Measurements from ENCODE around the gene ZBTB32.

DNA sequence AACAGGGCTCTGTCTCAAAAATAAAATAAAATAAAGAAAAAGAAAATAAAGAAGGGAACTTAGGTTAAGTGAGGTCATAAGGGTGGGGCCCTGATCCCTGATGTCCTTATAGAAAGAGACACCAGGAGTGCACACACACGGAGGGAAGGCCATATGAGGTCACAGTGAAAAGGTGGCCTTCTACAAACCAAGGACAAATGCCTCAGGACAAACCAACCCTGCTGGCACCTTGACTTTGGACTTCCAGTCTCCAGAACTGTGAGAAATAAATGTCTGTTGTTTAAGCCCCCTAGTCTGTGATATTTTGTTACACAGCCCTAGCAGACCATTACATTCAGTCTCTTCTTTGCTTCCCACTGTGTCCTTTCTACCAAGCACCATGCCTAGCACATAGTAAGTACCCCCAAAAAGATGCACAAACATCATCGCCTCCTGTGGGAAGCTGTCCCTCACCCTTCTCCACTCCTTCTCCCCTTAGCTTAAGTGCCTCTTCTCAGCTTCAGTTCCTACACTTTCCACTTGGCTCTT lies 8.4 kb upstream of the ZBTB32 start:
- TF ChIP-seq, protein P1, sequence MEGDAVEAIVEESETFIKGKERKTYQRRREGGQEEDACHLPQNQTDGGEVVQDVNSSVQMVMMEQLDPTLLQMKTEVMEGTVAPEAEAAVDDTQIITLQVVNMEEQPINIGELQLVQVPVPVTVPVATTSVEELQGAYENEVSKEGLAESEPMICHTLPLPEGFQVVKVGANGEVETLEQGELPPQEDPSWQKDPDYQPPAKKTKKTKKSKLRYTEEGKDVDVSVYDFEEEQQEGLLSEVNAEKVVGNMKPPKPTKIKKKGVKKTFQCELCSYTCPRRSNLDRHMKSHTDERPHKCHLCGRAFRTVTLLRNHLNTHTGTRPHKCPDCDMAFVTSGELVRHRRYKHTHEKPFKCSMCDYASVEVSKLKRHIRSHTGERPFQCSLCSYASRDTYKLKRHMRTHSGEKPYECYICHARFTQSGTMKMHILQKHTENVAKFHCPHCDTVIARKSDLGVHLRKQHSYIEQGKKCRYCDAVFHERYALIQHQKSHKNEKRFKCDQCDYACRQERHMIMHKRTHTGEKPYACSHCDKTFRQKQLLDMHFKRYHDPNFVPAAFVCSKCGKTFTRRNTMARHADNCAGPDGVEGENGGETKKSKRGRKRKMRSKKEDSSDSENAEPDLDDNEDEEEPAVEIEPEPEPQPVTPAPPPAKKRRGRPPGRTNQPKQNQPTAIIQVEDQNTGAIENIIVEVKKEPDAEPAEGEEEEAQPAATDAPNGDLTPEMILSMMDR (conservative IDR thresholded peaks at IDR 0.05) = no peak
- TF ChIP-seq ZFX (IDR thresholded peaks at IDR 0.05) = no peak
